ENCODE results near the gene MADD. TPM values are rescaled to one million over a fixed set of nuclear protein-coding genes. Genes with fewer than 3 reads are reported as not detected.
"Not testable (repeated sequence)": the region's sequence is repeated elsewhere in the genome, so short reads cannot be mapped to it uniquely, and the experiment has no call there.

The MADD gene
- total RNA-seq, 1 experiment from 2014 or later, result 46.2 TPM

- DNase-seq (ENCODE audit: low spot score), result no peak
These were observed 4.7 kb downstream of the MADD start for GRCh38 chr11:47274495-47275235.

DNA sequence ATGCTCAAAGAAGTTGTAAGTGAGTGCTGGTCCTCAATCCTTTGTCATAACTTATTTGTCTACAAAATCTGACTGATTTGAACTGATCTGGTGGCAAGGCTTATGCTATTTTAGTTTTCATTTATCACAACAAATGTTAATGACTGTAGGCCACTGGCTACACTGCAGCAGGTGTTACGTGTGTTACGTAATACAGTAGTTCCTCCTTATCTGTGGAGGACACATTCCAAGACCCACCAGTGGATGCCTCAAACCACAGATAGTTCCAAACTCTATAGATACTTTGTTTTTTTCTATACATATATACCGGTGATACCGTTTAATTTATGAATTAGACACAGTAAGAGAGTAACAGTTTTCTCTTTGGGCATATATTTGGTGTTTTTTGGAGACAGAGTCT lies 7.0 kb downstream of the MADD start:
- no peak for DNase-seq (ENCODE audit: low spot score)

GRCh38 chr11:47278058-47278457 lies 8.1 kb downstream of the MADD start:
- DNase-seq (ENCODE audit: low spot score), result no peak

GRCh38 chr11:47278769-47279168 lies 8.8 kb downstream of the MADD start:
- DNase-seq (ENCODE audit: low spot score), result no peak

- DNase-seq (ENCODE audit: low spot score), result no peak
These were observed 10.2 kb downstream of the MADD start for GRCh38 chr11:47280099-47280498.

DNA sequence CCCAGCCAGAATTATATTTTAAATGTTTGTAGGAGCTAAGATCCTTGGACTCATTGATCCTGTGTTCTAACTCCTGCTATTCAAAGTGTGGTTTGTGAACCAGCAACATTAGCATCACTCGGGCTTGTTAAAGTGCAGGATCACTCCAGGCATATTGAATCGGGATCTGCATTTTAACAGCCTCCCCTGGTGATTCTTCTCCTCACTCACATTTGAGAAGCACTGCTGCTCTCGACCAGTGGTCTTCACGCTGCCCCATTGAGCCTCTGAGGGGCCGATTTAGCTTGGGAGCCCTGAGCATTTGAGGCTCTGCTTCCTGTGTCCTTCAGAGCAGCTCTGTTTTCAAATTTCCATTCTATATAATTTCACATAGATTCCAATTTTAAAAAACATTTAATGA lies 10.9 kb downstream of the MADD start:
- no peak for DNase-seq (ENCODE audit: low spot score)

GRCh38 chr11:47282462-47282861 lies 12.5 kb downstream of the MADD start:
- DNase-seq (ENCODE audit: low spot score), result no peak

- no peak for DNase-seq (ENCODE audit: low spot score)
These were observed 14.2 kb downstream of the MADD start for GRCh38 chr11:47284151-47284550.

DNA sequence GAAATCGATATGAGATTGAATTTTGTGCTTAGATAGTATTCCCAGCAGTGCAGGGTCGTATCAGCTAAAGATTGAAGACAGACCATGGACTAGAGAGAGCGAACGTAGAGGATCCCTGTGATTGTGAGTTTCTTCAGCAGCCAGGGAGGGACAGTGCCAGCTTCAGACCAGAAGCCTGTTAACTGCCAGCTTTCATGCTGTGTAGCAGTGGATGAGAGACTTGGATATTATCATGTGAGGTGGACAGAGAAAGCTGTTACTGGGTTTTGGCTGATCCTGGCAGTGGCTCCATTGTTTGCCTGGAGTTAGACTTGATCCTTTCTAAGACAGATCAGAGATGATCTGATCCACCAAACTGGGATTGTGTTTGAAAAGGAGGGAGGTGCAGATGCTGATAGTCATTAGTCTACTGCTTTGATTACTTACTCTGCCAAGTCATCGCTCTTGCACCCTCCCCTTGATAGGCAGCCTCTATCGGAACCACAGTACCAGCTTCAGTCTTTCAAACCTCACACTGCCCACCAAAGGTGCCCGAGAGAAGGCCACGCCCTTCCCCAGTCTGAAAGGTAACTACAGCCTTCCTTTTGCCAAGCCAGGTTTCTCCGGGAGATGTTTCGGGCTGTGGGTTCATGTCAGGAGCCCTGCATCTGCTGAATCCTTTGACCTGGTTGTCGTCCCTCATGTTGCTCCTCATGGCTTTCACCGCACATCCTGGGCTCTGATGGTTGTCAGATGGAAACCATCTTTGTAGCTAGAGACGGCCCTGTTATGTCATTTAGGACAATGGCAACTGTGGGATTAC lies 16.2 kb downstream of the MADD start:
- DNase-seq (ENCODE audit: low spot score), result no peak

DNA sequence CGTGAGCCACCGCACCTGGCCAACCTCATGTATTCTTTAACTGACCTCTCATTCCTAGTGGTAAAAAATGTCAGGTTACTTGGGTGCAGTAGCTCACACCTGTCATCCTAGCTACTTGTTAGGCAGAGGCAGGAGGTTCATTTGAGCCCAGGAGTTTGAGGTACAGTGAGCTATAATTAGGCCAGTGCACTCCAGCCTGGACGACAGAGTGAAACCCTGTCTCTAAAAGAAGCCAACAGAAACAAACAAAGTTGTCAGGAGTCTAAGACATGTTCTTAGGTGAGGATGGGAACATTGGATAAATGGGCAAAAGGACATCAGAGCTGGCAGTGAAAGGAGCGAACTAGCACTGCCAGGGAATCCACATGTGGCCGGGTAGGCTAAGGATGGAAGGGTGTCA lies 18.1 kb downstream of the MADD start:
- DNase-seq (ENCODE audit: low spot score), result no peak

DNA sequence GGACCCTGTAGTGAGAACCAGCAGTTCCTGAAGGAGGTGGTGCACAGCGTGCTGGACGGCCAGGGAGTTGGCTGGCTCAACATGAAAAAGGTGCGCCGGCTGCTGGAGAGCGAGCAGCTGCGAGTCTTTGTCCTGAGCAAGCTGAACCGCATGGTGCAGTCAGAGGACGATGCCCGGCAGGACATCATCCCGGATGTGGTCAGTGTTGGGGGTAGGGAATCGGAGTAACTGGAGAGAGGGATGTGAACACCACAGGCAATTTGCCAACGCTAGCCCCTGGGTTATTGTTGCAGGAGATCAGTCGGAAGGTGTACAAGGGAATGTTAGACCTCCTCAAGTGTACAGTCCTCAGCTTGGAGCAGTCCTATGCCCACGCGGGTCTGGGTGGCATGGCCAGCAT lies 19.9 kb downstream of the MADD start:
- DNase-seq (ENCODE audit: low spot score), result no peak

GRCh38 chr11:47295385-47295784 lies 25.5 kb downstream of the MADD start:
- no peak for DNase-seq (ENCODE audit: low spot score)

GRCh38 chr11:47296045-47296444 lies 26.1 kb downstream of the MADD start:
- DNase-seq (ENCODE audit: low spot score), result no peak

- DNase-seq (ENCODE audit: low spot score), result no peak
These were observed 29.1 kb downstream of the MADD start for GRCh38 chr11:47299078-47299477.

DNA sequence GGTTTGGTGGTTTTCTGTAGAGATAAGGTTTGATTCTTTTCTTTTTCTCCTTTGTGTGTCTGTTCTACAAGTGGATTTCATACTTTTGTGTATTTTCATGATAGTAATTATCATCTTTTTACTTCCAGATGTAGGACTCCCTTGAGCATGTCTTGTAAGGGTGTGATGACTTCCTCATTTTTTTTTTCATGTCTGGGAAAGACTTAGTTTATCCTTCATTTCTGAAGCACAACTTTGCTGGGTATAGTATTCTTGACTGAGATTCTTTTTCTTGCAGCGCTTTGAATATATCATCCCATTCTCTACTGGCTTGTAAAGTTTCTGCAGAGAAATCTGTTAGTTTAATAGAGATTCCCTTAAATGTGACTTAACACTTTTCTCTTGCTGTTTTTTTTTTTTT lies 32.9 kb downstream of the MADD start:
- DNase-seq (ENCODE audit: low spot score), result no peak

- no peak for DNase-seq (ENCODE audit: low spot score)
These were observed 36.0 kb downstream of the MADD start for GRCh38 chr11:47305734-47306483.

DNA sequence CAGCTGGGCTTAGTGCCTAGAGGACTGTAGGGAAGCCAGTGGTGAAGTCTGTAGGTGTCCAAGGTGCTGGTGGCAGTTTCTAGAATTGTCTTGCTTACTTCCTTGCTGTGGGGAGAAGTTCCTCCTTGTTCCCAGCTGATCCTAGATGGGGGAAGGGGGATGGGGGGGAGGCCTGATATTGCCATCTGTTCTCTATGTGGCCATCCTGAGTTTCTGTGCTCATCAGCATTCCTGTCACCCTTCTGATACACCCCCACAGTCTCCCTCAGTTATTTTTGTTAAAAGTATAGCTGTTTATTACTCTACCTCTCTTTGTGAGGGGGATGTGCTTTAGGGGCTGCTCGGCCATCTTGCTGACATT lies 36.5 kb downstream of the MADD start:
- DNase-seq (ENCODE audit: low spot score), result no peak

- no peak for DNase-seq (ENCODE audit: low spot score)
These were observed 38.3 kb downstream of the MADD start for GRCh38 chr11:47308050-47308823.

- no peak for DNase-seq (ENCODE audit: low spot score)
These were observed 45.1 kb downstream of the MADD start for GRCh38 chr11:47314992-47315391.

DNA sequence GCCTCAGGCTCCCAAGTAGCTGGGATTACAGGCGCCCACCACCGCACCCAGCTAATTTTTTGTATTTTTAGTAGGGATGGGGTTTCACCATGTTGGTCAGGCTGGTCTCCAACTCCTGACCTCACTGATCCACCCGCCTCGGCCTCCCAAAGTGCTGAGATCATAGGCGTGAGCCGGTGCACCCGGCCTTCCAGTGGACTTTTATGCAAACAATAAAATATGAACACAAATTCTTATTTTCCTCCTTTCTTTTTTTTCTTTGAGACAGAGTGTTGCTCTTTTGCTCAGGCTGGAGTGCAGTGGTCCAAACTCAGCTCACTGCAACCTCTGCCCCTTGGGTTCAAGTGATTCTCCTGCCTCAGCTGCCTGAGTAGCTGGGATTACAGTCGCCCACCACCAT lies 46.6 kb downstream of the MADD start:
- DNase-seq (ENCODE audit: low spot score), result not testable (repeated sequence)

DNA sequence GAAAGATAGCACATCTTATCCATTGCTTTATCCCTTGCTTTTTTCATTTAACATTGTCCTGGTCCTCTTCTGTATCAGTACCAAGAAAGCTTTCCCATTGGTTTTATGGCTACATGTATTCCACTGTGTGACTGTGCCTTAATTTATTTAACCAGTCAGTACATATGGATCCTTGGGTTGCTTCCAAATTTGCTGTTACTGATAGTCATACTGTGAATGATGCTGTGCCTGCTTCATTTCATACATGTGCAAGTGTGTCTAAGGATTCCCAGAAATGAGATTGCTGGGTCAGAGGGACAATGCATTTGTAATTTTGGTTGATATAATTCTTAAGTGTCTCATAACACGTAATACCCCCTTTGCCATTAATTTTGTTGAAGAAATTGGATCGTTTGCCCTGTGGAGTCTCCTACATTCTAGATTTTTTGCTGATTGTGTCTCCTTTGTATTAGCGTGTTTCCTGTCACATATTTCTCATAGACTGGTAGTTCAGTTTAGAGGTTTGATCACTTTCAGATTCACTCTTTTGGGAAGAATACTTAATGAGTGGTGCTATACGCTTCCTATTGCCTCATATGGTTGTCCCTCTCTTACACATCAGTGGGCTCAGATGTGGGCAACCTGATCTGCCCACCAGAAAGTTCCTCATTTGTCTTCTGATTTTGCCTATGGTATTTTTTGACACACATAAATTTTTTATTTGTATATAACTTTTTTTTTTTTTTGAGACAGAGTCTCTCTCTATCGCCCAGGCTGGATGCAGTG lies 47.3 kb downstream of the MADD start:
- DNase-seq (ENCODE audit: low spot score), result no peak
